GM18498 (cell line): ENCODE results near the gene SCGB3A2.
A peak's percentile ranks its signal among the peaks of the same experiment; 100 is the strongest.

Experiments used
- ATAC-seq: cut with Tn5 transposase; IDR thresholded peaks from one replicate; pipeline ENCODE4 v1.9.1; 2021; ENCODE audit warnings: mild to moderate bottlenecking, moderate library complexity; ENCODE audit not compliant: unreplicated experiment

Gene SCGB3A2, protein sequence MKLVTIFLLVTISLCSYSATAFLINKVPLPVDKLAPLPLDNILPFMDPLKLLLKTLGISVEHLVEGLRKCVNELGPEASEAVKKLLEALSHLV

DNA sequence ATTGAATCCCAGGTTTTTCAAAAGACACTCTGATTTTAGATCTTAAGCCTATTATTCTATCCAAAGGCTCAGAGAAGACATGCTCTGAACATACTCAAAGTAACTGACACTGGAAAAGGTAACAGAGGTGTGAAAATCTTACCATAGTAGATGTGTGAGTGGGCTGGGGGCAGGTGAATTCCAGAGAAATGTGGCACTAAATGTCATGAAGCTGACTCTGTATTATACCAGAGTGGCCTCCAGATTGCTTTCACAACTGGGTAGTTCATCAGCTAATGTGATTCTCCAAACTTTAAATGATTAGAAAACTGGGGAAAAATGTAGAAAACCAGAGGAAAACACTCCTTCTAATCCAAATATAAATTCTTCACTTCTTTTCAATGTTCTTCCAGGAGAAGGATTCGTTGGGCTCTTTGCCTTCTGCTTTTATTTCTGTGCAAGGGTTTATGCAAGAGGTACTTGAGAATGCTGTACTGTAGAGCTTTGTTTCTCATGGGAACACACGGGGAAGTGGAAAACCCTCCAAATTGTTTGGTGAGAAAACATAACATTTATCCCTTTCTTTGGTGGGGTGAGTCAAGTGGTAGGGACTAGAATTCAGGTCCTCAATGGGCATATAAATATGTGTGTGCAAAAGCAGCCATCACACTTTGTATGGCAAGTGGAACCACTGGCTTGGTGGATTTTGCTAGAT is at the start of gene SCGB3A2:
TSS of gene SCGB3A2 (plus strand) at position 646 of the 694 bp plus-strand sequence. CDS start 93 bp downstream, outside the sequence.
- no peak for ATAC-seq

DNA sequence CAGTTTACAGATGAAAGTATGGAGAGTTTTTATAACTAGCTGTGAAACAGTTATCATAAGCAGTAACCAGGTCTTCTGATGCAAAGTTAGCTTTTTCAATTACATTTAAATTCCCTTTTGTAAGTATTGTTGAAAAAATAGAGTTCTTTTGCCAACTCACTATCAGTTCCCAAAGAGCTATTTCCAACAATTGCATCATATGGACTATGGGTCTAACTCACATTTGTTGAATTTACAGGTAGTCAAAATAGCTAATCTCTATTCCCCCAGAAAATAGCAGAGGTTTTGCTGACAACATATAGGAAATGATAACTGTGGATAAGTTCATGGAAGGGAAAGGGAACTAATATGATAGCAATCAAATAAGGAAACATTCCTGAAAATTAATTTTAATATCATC is 48.5 kb upstream of the SCGB3A2 start:
- ATAC-seq = no peak

DNA sequence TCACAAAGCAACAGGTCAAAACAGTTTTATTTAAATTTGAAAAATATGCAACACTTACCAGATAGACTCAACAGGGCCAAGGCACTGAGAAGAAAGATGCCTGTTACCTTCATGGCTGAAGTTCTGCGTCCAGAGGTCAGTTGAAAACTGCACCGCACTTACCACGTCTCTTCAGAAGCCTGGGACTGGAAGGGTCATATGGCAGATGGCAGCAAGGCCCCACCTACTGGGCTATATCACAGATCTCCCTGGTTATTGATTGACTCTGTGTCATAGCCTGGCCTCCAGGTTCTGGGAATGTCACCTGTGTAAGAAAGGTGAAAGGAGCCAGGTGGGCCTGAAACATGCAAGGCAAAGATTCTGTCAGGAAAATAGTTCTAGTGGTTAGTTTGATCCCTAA is 47.0 kb upstream of the SCGB3A2 start, which contains the start of gene SPINK1:
TSS of gene SPINK1 (minus strand) at position 207 of the 400 bp plus-strand sequence. CDS start at position 113, 94 bp downstream.
- ATAC-seq = no peak

DNA sequence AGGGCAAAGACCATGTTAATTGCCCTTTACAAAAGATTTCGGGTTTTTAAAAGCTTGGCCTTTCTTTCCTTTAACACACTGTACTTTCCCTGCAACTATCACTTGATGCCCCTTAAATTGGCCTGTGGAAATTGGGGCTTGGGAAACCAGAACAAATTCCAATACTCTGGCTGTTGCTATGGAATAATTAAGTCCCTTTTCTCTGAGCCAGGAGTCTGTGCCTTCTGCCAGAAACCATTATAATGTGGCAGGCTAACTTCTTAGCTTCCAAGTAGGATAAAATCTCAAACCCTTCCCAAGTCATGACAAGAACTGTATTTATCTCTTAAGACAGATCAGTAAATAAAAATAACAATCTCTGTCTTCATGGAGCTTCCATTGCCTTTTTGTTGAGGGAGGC is 46.0 kb upstream of the SCGB3A2 start:
- no peak for ATAC-seq

DNA sequence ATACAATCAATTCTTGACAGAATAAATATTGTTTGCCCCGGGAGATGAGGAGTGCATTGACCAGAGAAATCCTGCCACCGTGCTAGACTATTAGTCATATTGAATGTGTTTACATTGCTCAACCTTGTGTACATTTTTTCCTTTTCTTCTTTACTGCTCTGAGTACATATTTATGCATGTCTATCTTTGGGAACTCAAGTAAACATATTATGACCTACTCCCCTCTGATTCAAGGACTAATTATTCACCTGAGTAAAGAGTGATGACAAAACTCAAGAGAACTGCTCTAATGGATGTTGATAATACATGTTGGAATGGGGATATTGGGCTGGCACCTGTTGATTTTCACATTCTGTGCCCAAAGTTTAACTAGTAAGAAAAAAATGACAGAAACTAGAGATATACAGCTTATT is 43.1 kb upstream of the SCGB3A2 start:
- no peak for ATAC-seq

DNA sequence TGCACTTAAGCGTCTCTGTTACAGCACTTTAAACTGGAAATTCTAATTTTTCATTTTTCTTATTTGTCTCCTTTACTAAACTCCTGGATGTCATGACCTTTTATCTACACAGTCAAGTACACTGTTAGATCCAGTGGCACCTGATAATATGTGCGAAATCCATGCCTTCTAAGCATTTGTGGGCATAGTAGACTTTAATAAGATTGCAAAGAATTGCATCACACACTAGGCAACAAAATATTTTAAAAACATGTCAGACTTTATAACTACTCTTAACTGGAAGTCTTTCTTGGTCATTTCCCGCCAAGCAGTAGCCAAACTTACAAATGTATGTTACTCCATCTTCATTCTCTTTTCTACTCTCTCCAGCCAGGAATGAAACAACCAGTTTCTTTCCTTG is 42.1 kb upstream of the SCGB3A2 start:
- no peak for ATAC-seq

DNA sequence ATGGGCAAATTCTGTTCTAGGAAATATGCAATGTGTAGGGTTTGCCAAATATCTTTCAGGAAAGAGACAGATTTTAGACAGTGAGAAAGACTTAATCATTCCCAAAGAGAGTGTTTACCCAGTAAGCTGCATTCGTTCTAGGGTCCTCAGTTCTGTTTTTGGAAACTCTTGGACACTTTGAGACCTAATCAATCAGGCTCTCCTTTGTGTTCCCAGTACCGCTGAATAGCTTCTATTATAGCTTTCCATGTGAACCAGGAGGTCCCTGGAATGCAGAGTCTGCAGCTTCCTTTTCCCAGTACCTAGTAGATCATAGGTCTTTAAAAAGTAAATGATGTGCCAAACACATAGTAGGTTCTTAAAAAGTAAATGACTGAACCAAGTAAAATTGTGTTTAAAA is 35.6 kb upstream of the SCGB3A2 start:
- no peak for ATAC-seq

DNA sequence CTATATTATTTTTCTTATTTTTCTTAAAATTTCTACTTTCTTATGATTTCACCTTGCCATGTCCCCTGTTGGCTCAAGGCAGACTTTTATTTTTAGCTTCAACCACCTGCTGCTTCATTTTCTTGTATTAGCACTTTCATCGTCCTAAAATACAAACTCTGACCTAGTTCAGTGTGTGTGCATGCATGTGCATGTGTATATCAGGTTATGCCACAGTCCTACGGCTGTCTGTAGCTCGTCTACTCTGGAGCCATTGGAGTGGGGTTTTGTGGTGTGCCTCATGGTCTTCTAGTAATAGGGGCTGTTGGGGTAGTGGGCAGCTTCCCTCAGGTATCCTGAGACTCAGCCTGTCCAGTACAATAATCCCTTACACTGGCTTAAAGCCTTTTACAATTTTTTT is 33.7 kb upstream of the SCGB3A2 start:
- ATAC-seq = no peak

DNA sequence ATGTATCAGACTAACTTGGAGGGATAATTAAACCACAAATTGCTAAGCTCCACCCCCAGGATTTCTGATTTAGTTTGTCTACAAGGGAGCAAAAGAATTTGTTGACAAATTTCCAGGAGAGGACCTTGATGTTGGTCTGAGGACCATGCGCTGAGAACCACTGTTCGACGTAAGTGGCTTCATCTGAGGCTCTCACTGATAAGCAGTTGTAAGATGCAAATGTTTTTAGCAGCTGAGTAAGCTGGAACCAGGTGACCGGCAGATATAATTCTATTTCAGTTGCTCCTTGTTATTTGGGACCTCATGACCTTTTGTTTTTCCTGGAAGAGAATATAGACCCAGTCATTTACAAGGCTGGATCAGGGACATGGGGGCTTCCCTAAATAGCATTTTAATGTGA is 32.9 kb upstream of the SCGB3A2 start:
- no peak for ATAC-seq

DNA sequence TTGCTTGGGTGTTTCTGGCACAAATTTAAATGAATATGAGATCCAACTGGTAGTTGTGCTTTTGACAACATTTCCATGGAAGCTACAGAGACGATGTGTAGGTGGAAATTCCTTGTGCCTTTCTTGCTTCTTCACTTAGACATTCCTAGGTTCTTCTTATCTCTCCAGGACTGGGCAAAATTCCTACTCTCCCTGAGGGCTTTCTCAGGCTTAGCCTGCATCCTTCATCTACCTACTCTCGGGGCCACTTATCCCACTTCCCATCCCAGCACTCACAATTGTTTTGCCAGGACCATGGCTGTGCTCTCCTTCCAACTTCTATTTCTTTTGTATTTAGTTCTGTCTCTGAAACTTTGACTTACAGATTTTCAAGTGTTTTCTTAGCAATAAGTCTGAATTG is 29.3 kb upstream of the SCGB3A2 start:
- no peak for ATAC-seq

DNA sequence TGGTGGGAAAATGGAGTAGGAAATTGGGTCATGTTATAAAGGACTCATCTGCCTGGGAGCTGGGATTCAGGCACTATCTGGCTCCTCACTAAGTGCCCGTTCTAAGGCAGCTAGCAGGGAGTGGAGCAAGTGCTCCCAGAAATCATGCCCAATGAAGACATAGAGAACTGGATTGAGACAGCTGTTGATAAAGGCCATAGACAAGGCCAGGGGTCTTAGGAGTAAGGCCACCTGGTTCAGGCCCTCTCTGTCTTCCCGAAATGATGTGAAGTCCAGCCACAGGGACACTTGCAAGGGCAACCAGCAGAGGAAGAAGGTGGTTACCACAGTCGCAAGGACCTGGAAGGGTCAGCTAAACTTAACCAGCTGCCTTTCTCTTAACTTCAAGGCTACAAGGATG is 26.9 kb upstream of the SCGB3A2 start:
- no peak for ATAC-seq

DNA sequence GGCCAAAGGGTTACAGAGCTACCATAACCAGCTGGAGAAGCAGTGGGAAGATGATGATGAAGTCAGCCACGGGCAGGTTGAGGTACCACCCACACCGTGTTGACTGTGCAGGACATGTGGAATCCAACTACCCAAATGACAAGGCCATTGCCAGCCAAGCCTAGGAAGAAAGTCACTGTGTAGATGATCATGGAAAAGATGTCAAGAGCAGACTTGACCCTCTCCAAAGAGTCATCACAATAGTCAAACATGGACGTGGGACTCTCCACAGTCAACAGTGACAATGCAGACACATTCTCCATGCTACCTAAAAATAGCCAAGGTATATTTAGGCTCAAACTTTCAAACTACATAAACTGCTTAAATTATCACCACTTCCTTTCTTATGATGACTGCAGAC is 26.1 kb upstream of the SCGB3A2 start:
- no peak for ATAC-seq

DNA sequence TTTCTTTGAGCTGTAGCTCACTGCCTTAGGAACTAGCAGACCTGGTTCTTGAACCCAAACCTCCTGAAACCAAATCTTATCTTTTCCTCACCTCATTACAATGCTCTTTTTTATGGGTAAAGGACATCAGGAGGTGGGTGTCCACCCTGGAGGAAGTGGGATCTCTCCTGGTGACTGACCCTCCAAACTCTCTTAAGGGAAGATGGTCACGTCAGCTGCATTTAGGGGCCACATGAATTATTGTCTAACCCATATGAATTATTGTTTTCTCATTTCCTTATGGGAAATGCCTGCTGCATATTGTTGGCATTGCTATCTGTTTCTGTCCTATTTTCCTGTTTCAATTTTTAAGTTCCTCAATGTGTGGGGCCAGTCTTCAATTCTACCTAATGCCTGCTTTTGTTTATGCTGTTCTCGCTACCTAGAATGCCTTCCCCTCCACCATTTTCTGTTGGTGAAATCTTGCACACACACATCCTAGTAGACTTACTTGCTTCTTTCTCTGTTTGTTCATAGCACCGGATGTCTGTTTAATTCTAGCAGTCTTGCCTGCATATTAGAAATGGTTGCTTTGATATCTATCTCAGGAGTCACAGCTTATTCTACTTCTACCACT is 25.0 kb upstream of the SCGB3A2 start:
- ATAC-seq = no peak

DNA sequence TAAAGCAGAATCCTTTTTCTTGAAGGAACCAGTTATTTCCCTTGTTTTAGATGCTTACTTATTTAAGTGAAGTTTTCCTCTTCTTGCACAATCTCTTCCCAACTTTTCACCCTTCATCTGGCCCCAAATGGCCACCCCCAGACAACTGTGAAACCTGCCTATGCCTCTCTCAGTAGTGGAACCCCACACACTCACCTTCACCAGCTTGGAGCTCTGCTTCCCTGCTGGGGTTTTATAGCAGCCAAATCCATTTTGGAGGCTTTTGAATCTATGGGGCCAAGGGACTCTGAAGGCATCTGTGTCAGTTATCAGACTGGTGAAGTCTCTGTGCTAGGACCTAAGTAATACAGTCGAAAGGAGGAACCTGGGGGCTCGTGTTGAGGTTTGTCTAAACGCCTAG is 24.2 kb upstream of the SCGB3A2 start:
- no peak for ATAC-seq

DNA sequence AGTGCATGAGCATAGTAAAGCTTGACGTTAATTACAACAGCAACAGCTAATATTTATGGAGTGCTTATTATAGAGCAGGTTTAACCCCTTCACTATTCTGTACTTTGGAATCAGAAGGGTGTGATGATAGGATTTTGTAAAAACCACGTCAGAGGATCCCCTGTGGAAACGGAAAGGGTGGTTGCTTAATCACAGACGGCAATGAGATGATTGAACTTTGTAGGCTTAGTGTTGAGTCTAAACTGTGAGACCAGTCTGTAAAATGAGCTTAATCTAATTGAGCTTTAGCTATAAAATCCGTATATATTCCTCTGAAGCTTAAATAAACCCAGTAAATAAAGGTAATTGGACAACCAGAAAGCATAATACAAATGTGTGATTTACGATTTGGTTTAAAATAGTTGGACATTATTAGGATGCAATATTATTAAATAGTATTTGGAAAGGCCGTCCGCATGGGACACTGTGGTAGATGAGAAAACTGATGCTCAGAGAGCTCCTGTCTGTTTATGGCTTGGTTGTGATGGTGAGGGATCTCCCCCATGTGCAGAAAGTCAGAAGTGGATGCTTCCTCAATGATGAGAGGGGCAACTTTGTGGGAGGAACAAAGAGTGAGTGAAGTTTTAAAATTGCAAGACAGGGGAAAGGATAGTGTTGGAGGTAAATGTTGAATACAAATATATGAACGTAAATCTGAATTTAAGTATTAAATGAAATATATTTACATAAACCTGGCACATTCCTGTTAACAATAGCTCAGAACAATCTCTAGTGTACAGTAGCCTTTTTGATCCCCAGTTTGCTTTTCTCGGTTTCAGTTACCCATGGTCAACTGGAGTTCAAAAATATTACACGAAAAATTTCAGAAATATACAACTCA is 23.4 kb upstream of the SCGB3A2 start:
- no peak for ATAC-seq

DNA sequence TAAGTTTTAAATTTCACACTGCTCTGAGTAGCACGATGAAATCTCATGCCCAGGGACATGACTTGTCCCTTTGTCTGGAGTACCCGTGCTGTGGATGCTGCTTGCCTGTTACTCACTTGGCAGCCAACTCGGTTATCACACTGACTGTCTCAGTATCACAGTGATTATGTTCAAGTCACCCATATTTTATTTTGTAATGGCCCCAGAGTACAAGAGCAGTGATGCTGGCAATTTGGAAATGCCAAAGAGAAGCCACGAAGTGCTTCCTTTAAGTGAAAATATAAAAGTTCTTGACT is 22.8 kb upstream of the SCGB3A2 start:
- no peak for ATAC-seq

DNA sequence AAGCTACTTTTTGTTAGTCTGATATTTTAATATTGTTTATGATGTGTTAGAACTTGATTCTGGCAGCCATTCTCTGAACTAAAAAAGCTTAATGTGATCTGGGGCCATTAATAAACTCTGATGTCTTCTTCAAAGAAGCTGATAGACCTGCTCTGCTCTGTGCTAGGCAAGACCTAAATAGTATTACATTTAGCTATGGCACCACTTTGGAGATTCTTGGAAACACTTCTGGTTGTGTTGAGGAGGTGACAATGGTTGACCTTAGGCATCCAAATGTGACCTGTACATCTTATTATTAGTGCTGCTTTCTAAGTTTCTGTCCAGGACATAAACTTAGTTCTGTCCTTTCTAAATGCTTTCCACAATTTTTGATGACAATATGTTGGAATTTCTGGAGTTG is 21.7 kb upstream of the SCGB3A2 start:
- ATAC-seq = no peak

DNA sequence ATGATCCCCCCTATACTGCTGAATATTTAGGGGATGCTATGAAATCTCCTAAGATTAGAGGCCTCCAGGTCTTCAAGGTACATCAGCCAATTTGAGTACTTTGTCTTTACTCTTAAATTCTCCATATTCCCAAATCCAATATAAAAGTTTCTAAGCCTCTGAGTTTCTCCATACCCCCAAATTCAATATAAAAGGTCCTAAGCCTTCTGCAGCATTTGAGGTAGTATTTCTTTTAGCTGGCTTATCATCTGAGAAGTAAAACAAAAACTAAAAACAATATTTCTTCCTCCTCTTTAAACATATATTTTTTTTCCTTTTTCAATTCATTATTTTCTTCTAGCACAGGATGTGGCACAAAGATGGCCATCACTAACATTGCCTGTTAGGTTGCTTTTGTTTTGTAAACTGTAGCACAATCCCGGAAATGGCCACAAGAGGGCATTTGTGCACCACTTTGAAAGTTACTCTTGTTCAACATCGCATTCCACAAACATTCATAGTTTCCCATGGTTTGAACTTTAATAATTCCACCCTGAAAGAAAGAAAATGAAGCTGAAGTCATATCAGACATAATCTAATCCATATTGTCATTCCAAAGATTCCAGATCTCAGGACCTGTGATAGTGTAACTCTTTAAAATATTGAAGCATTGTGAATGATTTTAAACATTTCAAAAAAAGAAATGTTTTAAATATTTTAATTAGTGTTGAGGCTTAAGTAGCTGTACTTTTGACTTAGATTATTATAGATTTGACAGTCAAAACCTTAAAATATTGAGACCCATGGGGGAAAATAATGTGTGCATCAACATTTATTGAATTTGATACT is 21.0 kb upstream of the SCGB3A2 start:
- ATAC-seq = peak; percentile 90

DNA sequence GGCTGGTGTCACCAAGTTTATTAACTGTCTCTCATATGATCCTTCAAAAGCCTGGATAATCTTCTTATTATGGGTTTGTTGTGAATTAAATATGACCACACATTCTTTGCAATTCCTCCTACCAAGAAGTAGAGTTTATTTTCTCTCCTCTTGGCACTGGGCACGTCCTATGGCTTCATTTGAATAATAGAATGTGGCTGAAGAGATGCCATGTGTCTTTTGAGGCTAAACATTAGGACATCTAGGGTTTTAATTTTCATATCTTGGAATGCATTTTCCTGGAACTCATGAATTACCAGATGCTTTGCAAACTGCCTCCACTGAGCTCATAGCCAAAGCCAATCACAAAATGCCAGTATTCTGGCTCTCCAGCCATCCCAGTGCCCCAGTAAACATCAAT is 19.9 kb upstream of the SCGB3A2 start:
- no peak for ATAC-seq

DNA sequence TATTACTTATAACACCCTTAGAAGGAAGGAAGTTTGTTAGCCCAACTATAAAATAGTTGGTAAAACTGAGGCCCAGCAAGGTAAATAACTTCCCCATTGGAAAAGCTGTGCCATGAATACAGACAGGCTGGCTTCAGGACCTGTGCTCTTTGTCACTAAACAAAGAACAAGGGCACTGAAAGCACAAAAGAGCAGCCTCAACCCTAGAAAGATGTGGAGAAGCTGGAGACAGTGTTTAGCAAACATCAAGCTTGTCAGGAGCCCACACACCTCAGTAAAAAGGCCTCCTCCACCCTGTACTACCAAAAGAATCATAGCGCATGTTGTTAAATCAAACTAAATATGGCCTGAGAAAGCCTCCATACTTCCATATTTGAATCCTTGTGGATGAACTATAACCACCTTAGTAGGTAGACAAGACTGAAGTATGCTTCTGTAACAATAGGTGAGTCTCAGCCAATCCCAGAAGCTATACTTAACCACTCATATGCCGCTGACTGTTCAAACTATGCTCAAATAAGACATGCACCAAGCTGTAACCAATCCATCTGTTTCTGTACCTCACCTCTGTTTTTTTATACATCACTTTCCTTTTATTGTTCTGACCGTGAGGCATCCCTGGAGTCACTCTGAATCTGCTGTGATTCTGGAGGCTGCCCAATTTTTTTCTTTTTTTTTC is 18.4 kb upstream of the SCGB3A2 start:
- no peak for ATAC-seq
